Measurements from ENCODE around the gene EID2B. TPM values are rescaled to one million over a fixed set of nuclear protein-coding genes. Genes with fewer than 3 reads are reported as not detected.

EID2B gene
- total and polyA plus RNA-seq, 8 donors, result 0.63 to 3.9 (median 0.90) TPM

- peak in 1 of 4 donors; percentile 40 for ATAC-seq
- H3K4me1 ChIP-seq, result no peaks in the 10 kb centered on the region
- no peak overlapping the region for H3K4me3 ChIP-seq
- DNase-seq, result no peak
- H3K27me3 ChIP-seq, result no peaks in the 10 kb centered on the region
- no peaks in the 10 kb centered on the region for H3K9me3 ChIP-seq
- H3K27ac ChIP-seq, result no peak overlapping the region
- WGBS, 2 donors, result 53 to 62% methylated on average over 6 of the region's 6 CpGs
- intact Hi-C loops (cut with DNase I), result loop anchor here in 1 of 3 donors (5.0 kb wide), 1 partner anchor 114 kb away; no protein-coding TSS in a partner anchor
- H3K36me3 ChIP-seq, result no peaks in the 10 kb centered on the region
- TF ChIP-seq CTCF (IDR thresholded peaks at IDR 0.05), result no peak
- no peak for FAIRE-seq
Measured at GRCh38 chr19:39558624-39559117, 26.0 kb upstream of the EID2B start.

DNA sequence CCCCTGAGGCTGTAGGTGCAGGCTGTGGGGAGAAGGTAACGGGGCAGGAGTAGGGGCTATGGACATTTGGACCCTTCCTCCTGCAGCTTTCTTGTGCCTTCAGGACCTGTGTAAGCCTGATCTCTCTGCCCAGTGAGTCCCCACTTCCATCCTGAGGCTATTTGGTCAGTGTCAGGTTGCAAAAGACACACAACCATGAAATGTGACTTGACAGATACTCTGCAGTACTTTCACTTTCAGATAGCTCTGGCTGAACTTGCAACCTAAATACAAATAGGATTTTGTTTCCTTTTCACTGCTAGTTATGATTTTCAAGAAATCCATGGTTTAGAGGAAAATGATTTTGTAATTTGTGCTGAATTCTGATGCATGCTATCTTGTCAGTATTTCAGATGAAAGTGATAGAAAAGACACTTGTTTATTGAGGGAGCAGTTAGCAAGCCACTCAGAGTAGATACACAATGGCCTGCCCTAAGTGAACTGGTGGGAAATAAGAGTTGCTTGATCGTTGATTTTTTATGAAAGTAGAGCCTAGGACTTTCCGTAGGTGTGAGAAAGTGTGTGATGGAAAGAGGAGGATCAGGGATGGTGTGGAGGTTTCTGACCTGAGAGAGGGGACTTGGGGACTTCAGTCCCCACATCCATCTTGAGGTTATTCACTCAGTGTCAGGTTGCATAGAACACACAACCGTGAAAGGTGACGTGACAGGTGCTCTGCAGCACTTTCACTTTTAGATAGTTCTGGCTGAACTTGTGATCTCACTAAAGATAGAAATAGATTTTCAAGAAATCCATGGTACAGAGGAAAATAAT is 25.4 kb upstream of the EID2B start:
- ATAC-seq, result peak in 3 of 4 donors; percentile 48 to 89 (median 74)
- Histone ChIP-seq H3K27me3 (no peaks in the 10 kb centered on the region), H3K27ac (no peak overlapping the region), H3K36me3 (no peaks in the 10 kb centered on the region), H3K4me3 (no peak overlapping the region), H3K9me3 (no peaks in the 10 kb centered on the region), H3K4me1 (no peaks in the 10 kb centered on the region)
- 59 to 61% methylated on average over 5 of the region's 5 CpGs for WGBS, 2 donors
- no peak for FAIRE-seq
- DNase-seq, result no peak
- intact Hi-C loops (cut with DNase I), result loop anchor here in 1 of 3 donors (5.0 kb wide), 1 partner anchor 114 kb away; no protein-coding TSS in a partner anchor
- TF ChIP-seq CTCF (IDR thresholded peaks at IDR 0.05), result no peak

DNA sequence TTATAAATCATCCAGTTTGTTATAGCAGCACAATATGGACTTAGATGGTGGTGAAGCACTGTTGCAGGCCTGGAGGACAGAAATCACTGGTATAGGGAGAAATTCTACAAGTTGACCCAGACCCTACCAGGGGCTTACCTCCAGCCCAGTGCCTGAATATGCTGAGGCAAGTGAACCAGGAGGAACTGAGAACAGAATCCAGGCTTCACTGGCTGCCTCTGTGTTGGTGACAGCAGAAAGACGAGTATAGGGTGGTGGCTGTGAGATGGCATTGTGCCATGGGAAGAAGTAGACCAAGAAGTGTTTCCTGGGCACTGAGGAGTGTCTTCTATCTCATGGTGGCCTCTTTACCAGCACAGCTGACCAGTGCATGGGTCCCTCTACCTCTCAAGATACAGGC is 23.2 kb upstream of the EID2B start:
- intact Hi-C loops (cut with DNase I), result loop anchor here in 1 of 3 donors (5.0 kb wide), 1 partner anchor 116 kb away; no protein-coding TSS in a partner anchor
- WGBS, 2 donors, result 40 to 48% methylated on average over 1 of the region's 1 CpG
- no peak overlapping the region for H3K27ac ChIP-seq
- no peaks in the 10 kb centered on the region for H3K36me3 ChIP-seq
- TF ChIP-seq CTCF (IDR thresholded peaks at IDR 0.05), result no peak
- H3K4me1 ChIP-seq, result no peaks in the 10 kb centered on the region
- ATAC-seq, result no peak
- no peak for FAIRE-seq
- H3K9me3 ChIP-seq, result no peaks in the 10 kb centered on the region
- DNase-seq, result no peak
- H3K4me3 ChIP-seq, result no peak overlapping the region
- H3K27me3 ChIP-seq, result no peaks in the 10 kb centered on the region

- H3K27ac ChIP-seq, result no peak overlapping the region
- no peaks in the 10 kb centered on the region for H3K27me3 ChIP-seq
- no peaks in the 10 kb centered on the region for H3K9me3 ChIP-seq
- H3K4me1 ChIP-seq, result no peaks in the 10 kb centered on the region
- WGBS, 2 donors, result 47 to 62% methylated on average over 4 of the region's 4 CpGs
- no peak for TF ChIP-seq CTCF (IDR thresholded peaks at IDR 0.05)
- no peak overlapping the region for H3K4me3 ChIP-seq
- DNase-seq, result no peak
- intact Hi-C loops (cut with DNase I), result loop anchor here in 1 of 3 donors (5.0 kb wide), 1 partner anchor 117 kb away; no protein-coding TSS in a partner anchor
- FAIRE-seq, result no peak
- no peak for ATAC-seq
- H3K36me3 ChIP-seq, result no peaks in the 10 kb centered on the region
Measured at GRCh38 chr19:39554701-39555311, 22.2 kb upstream of the EID2B start.

Measured in pancreas (tissue), 10 donors.